Calu3 (cell line): ENCODE data around the gene PLCB3. TPM values are rescaled to one million over a fixed set of nuclear protein-coding genes. Genes with fewer than 3 reads are reported as not detected.

ENCODE experiments used
- BruUV-seq: library from RNA; stranded (reverse); fragments of 400-500 nt; replicated peaks from 2 replicates; lab custom pipeline; 2021; lab: Mats Ljungman, UMichigan
- CTCF ChIA-PET: fragments of 300-600 bp; sonication (Branson Sonifier 250); formaldehyde crosslinking; loops from one replicate; lab custom pipeline; 2022; ENCODE audit warnings: antibody characterized with exemption; lab: Charles Lee
- DNase-seq: peaks from one replicate; pipeline ENCODE4 v3.0.0; 2022
- H3K27ac Mint-ChIP-seq: one replicate; pipeline ENCODE4 v1.8.0; 2022; ENCODE audit warnings: mixed read lengths; ENCODE audit not compliant: unreplicated experiment
- H3K27me3 Mint-ChIP-seq: one replicate; pipeline ENCODE4 v1.8.0; 2022; ENCODE audit warnings: mixed read lengths; ENCODE audit not compliant: unreplicated experiment
- H3K36me3 Mint-ChIP-seq: one replicate; pipeline ENCODE4 v1.8.0; 2022; ENCODE audit warnings: mild to moderate bottlenecking, moderate library complexity, mixed read lengths; ENCODE audit not compliant: insufficient read depth, unreplicated experiment
- H3K4me1 Mint-ChIP-seq: one replicate; pipeline ENCODE4 v1.8.0; 2022; ENCODE audit warnings: mild to moderate bottlenecking, low read depth, mixed read lengths; ENCODE audit not compliant: unreplicated experiment
- H3K4me3 Mint-ChIP-seq: one replicate; pipeline ENCODE4 v1.8.0; 2022; ENCODE audit warnings: mild to moderate bottlenecking, low read depth, moderate library complexity, mixed read lengths; ENCODE audit not compliant: unreplicated experiment
- H3K9me3 Mint-ChIP-seq: one replicate; pipeline ENCODE4 v1.8.0; 2022; ENCODE audit warnings: low read depth, mixed read lengths; ENCODE audit not compliant: unreplicated experiment
- CTCF ChIP-seq: fragments of 200-600 bp; IDR thresholded peaks from one replicate; pipeline ENCODE4 v1.8.0; 2022; ENCODE audit warnings: antibody characterized with exemption; ENCODE audit not compliant: unreplicated experiment
- intact Hi-C: fragments of 100-400 bp; cut with micrococcal nuclease; formaldehyde crosslinking; loops from one replicate; pipeline ENCODE4 v1.10.0; 2022; ENCODE audit not compliant: unreplicated experiment
- total RNA-seq: library from RNA; stranded (reverse); gene quantifications from 2 replicates; pipeline ENCODE4 v1.2.3, GENCODE V29; 2022

The PLCB3 gene
- total RNA-seq, 1 experiment from 2014 or later = 39.5 TPM

GRCh38 chr11:64281957-64282770 is 30.8 kb downstream of the PLCB3 start:
- DNase-seq = no peak
- Mint-ChIP-seq H3K36me3 (peaks cover 41% of the 10 kb centered on the region), H3K4me1 (peaks cover 22% of the 10 kb centered on the region), H3K9me3 (no peaks in the 10 kb centered on the region), H3K27ac (no peak overlapping the region), H3K4me3 (no peak overlapping the region), H3K27me3 (no peaks in the 10 kb centered on the region)
- intact Hi-C loops = no loop called here
- no peak for TF ChIP-seq CTCF
- BruUV-seq = no TSS peak
- CTCF ChIA-PET = interaction anchor here (0.5 kb wide), 1 partner anchor 78 kb away, joined by 3 read pairs; no protein-coding TSS in a partner anchor

GRCh38 chr11:64283092-64283491 is 31.8 kb downstream of the PLCB3 start:
- Mint-ChIP-seq H3K27me3 (no peaks in the 10 kb centered on the region), H3K36me3 (peaks cover 45% of the 10 kb centered on the region), H3K4me3 (no peak overlapping the region), H3K4me1 (peaks cover 22% of the 10 kb centered on the region), H3K9me3 (no peaks in the 10 kb centered on the region), H3K27ac (no peak overlapping the region)
- BruUV-seq = no TSS peak
- CTCF ChIA-PET = no interaction called here
- no peak for DNase-seq
- intact Hi-C loops = no loop called here
- no peak for TF ChIP-seq CTCF

- peak; percentile 92 for DNase-seq
- peaks cover 45% of the 10 kb centered on the region for H3K36me3 Mint-ChIP-seq
- H3K4me3 Mint-ChIP-seq = peak within 1 kb of the TSS; percentile 68
- peaks cover 4% of the 10 kb centered on the region for H3K27me3 Mint-ChIP-seq
- intact Hi-C loops = no loop called here
- TF ChIP-seq CTCF = no peak
- CTCF ChIA-PET = interaction anchor here (0.6 to 2.1 kb wide), 6 partner anchors 13 to 47 kb away, joined by 3 to 8 read pairs (median 5); partner anchors contain the start of genes PLCB3, PRDX5 and TRMT112
- H3K4me1 Mint-ChIP-seq = peaks cover 22% of the 10 kb centered on the region
- no TSS peak for BruUV-seq
- H3K9me3 Mint-ChIP-seq = no peaks in the 10 kb centered on the region
- peak within 1 kb of the TSS; percentile 63 for H3K27ac Mint-ChIP-seq
These were observed 33.0 kb downstream of the PLCB3 start, which contains the start of gene BAD for GRCh38 chr11:64284048-64284961. BAD (minus strand) TSS chr11:64284665; CDS start chr11:64284368, 297 bp downstream.
